VCaP (cell line): ENCODE measurements around the gene SURF6.
"Not testable (repeated sequence)": the region's sequence is repeated elsewhere in the genome, so short reads cannot be mapped to it uniquely, and the experiment has no call there.

Experiments
- H3K27ac ChIP-seq: fragments of 450-650 bp; 2 replicates; pipeline ENCODE4 v1.5.1; 2017
- TF ChIP-seq, protein P1 (sequence below): fragments of 450-650 bp; conservative IDR thresholded peaks from 2 replicates; pipeline ENCODE4 v1.5.1; 2017; ENCODE audit warnings: mild to moderate bottlenecking, moderate library complexity

SURF6 gene

DNA sequence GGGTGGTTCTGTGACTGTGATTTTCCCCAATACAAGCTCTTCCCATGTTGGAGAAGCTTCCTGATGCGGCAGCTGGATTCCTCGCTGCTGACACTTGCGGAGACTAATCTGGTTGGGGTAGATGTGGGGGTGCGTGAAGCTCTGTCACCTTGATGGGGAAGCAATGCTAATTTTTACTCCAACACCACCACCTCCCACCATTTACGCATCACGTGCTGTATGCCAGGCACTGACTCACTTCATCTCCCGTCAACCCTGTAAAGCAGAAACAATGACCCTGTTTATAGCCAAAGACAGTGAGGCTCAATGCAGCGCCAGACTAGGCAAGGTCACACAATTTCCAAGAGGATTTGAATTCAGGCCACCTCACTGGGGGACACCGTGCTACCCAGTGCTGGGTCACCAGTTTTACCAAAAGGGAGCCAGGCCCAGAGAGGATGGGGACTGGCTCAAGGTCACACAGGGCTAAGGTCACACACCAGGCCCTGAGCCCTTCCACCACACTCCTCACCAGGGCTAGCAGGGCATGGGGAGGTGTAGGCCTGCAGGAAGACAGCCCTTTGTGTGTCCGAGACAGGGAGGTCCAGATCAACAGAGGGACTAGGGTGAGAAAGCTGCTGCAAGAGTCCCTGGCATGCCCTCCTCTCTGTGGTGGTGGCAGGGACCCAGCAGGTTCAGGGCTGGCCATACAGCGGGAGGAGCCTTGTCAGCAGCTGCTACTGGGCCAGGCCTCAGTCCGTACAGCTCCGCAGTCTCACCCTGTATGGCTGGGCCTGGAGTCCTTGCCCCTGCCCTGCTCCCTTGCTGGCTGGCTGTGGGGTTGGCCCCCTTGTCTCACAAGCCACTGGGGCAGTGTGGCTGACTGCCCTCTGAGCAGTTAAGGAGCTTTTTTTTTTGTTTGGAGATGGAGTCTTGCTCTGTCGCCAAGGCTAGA is 43.4 kb upstream of the SURF6 start:
- TF ChIP-seq, protein P1, sequence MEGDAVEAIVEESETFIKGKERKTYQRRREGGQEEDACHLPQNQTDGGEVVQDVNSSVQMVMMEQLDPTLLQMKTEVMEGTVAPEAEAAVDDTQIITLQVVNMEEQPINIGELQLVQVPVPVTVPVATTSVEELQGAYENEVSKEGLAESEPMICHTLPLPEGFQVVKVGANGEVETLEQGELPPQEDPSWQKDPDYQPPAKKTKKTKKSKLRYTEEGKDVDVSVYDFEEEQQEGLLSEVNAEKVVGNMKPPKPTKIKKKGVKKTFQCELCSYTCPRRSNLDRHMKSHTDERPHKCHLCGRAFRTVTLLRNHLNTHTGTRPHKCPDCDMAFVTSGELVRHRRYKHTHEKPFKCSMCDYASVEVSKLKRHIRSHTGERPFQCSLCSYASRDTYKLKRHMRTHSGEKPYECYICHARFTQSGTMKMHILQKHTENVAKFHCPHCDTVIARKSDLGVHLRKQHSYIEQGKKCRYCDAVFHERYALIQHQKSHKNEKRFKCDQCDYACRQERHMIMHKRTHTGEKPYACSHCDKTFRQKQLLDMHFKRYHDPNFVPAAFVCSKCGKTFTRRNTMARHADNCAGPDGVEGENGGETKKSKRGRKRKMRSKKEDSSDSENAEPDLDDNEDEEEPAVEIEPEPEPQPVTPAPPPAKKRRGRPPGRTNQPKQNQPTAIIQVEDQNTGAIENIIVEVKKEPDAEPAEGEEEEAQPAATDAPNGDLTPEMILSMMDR, result no peak
- H3K27ac ChIP-seq, result no peak overlapping the region

DNA sequence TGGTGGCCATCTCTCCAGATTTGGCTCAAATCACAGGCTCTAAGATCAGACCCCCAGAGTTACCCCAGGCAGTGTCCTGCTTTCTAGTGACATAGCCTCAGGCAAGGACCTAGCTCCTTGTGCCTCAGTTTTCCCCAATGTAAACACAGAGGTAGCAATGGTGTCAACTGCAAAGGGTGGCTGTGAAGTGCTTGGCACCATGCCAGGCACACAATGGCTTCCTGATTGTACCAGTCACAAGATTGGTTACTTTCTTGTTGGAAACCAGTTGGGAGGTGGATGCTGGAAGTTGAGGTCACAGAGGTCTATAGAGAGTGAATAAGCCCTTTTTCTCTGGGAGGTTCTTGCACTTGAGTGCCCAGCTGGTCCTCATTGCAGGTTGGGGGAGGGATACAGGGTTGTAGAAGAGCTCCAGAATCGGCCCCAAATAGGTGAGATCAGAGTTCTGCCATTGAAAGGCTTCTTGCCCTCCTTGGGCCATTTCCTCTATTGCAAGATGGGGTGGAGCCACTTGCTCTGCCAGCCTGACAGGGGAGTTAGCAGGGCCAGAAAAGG is 42.5 kb upstream of the SURF6 start:
- no peak overlapping the region for H3K27ac ChIP-seq
- TF ChIP-seq, protein P1, result no peak

DNA sequence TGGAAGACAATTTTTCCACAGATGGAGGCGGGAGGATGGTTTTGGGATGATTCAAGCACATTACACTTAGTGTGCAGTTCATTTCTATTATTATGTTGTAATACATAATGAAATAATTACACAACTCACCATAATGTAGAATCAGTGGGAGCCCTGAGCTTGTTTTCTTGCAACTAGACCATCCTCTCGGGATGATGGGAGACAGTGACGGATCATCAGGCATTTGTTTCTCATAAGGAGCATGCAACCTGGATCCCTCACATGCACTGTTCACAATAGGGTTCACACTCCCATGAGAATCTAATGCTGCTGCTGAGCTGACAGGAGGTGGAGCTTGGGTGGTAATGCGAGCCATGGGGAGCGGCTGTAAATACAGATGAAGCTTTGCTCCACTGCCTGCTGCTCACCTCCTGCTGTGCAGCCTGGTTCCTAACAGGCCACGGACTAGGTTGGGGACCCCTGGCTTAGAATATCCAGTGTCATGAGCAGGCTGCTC is 41.8 kb upstream of the SURF6 start:
- TF ChIP-seq, protein P1, result no peak
- H3K27ac ChIP-seq, result no peak overlapping the region

DNA sequence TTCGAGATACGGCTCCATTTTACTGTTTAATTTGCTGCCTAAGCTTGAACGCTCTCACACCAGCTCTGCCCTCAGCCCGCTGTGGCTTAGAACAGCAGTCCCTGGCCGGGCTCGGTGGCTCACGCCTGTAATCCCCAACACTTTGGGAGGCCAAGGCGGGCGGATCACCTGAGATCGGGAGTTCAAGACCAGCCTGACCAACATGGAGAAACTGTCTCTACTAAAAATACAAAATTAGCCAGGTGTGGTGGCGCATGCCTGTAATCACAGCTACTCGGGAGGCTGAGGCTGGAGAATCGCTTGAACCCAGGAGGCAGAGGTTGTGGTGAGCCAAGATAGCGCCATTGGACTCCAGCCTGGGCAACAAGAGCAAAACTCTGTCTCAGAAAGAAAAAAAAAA is 41.3 kb upstream of the SURF6 start:
- not testable (repeated sequence) for H3K27ac ChIP-seq

DNA sequence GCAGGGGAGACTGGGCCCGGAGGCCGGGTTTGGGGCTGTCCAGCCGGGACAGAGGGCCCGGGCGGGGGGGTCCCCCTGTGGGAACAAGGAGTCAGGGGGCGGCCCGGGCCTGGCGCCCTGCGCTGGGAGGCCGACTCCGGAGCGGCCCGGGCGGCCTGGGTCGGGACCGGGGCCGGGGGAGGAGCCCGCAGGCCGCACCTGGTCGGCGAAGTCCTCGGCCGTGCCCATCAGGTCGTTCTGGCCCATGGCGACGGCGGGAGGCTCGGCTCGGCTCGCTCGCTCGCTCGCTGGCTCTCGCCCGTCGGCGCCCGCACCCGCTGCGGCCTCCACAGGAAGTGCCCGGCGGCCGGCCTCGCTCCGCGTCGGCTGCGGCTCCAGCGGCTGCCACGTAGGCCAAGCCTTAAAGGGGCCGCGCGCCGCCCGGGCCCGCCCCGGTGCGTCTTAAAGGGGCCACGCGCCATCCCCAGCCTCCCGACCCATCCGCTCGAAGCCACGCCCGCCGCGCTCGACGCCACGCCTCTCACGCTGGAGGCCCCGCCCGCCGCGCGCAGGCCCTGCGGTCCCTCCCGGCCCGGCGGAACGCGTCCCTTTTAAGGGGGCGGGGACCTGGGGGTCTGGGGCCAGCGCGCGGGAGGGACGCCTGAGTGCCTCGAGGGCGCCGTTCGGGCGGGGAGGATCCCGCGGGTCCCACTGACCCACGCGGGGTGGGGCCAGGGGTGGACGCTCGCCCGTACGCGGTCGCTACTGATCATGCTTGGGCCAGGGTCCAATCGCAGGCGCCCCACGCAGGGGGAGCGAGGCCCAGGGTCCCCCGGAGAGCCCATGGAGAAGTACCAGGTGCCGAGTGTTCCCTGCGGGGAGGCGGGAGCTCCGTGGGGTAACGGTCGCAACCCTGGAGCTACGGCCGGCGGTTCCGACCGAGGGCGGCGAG is 40.0 kb upstream of the SURF6 start, which contains the start of the genes STKLD1 and SURF4:
STKLD1 (plus strand) TSS at position 643 of the 931 bp plus-strand sequence; CDS start at position 751, 108 bp downstream.
SURF4 (minus strand) TSS at position 337 of the 931 bp plus-strand sequence; CDS start at position 246, 91 bp downstream.
- TF ChIP-seq, protein P1, result no peak
- H3K27ac ChIP-seq, result peak within 1 kb of the TSS; percentile 98

DNA sequence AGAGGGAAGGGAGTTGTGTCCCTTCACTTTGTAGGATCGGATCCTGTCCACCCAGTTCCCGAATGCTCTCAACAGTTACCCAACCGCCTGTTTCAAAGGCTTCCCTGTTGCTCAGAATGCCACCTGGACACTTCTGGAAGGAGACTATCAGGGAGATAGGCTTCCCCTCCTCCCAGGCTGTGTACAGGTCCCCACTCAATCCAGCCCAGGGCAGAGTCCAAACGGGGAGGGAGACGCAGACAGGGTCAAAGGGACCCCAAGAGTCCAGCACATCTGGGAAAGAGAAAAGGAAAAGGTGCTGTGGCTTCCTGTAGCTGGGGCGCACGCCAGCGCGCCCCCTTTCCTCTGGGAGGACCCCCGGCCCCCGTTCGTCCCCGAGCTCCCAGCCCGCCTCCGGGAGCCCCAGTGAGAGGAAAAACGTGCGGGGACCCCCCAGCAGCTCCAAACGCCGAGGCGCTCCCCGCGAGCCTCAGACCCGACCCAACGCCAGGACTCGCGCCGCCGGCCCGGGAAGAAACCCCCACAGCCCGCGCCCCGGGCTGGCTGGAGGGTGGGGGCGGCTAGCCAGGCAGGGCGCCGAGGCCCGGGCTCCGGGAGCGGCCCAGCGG is 39.2 kb upstream of the SURF6 start:
- TF ChIP-seq, protein P1, result peak; percentile 45
- peak overlapping the region; percentile 98 for H3K27ac ChIP-seq

DNA sequence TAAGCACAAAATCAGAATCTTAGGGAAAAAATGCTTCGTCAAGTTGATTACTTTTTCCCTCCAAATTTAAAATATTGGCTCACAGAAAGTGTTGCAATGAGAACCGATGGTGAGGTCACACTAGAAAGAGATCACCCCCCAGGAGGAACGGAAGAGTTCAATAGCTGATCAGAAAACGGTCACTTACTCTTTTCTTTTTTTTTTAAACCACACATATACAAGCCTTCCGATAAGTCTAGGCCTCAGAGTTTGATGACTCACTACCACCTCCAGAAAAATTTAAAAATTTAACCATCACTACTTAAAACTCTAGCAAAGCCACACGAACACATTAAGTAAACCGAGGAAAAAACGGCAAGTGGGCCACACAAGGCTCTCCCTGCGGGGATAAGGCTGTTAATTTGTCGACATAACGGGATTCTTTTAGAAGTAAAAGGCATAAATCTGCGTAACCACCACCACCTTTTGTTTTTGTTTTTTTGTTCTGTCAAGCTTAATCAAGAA is 38.7 kb upstream of the SURF6 start:
- TF ChIP-seq, protein P1, result no peak
- peak overlapping the region; percentile 98 for H3K27ac ChIP-seq
